Esophagus (tissue), 2 donors: Measurements from ENCODE around the gene OR8K5. TPM values are rescaled to one million over a fixed set of nuclear protein-coding genes. Genes with fewer than 3 reads are reported as not detected.
"Not testable (repeated sequence)": the region's sequence is repeated elsewhere in the genome, so short reads cannot be mapped to it uniquely, and the experiment has no call there.

Experiments
- H3K27ac ChIP-seq, 2 donors: one replicate each; pipeline ENCODE4 v1.5.1; 2013; ENCODE audit warnings: low read depth in 2 of 2, mild to moderate bottlenecking in 2 of 2, inconsistent platforms in 1 of 2, low read length in 1 of 2, moderate library complexity in 1 of 2
- H3K27me3 ChIP-seq, 2 donors: one replicate each; pipeline ENCODE4 v1.6.1; 2013; ENCODE audit warnings: low read length in 2 of 2, control low read depth in 1 of 2, mild to moderate bottlenecking in 1 of 2; ENCODE audit not compliant: insufficient read depth in 2 of 2, control insufficient read depth in 1 of 2
- H3K36me3 ChIP-seq, 2 donors: one replicate each; pipeline ENCODE4 v1.6.1; 2013; ENCODE audit warnings: low read length in 1 of 2; ENCODE audit not compliant: control insufficient read depth in 2 of 2, insufficient read depth in 2 of 2
- H3K4me1 ChIP-seq, 2 donors: one replicate each; pipeline ENCODE4 v1.6.1; 2013; ENCODE audit warnings: low read length in 1 of 2; ENCODE audit not compliant: control insufficient read depth in 2 of 2, insufficient read depth in 2 of 2
- H3K4me3 ChIP-seq, 2 donors: one replicate each; pipeline ENCODE4 v1.5.1; 2013; ENCODE audit warnings: low read length in 2 of 2, mild to moderate bottlenecking in 2 of 2, low read depth in 1 of 2, moderate library complexity in 1 of 2
- H3K9me3 ChIP-seq, 2 donors: one replicate each; pipeline ENCODE4 v1.6.1; 2013; ENCODE audit warnings: mild to moderate bottlenecking in 2 of 2, low read depth in 1 of 2, low read length in 1 of 2, moderate library complexity in 1 of 2; ENCODE audit not compliant: control insufficient read depth in 2 of 2, insufficient read depth in 1 of 2
- WGBS, 2 donors: extraction: QIAGEN DNeasy Blood & Tissue Kit; methylation state at CpG; one replicate each; pipeline ENCODE4 v1.1.7; 2013; 5-methylcytosine and 5-hydroxymethylcytosine counted together
- polyA plus RNA-seq, 2 donors: library from polyadenylated mRNA; stranded (reverse); fragments of 200-250 nt; gene quantifications; one replicate each; pipeline ENCODE4 v1.2.3, GENCODE V29; 2013
- donor health status: healthy with polysubstance abuse.
- donor health status: Bipolar disorder and iron deficiency.

Gene OR8K5
- polyA plus RNA-seq, 2 donors = not detected

DNA sequence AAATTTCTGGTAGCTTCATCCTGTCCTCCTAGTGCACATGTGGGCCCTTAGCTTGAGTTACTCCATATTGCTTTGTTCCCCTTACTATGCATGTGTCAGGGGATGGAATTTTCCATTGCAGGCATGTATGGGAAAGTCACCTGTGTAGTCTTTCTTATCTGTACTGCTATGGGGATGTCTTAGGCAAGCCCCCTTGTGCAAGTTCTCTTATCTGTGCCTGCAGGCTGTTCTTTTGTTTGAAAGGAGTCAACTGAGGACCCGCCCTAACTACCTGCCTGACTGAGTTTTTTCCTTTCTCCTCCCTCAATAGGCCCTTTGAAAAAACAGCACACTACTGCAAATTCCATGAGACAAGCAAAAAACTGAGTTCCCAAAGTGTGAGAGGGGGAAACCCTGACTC is 8.7 kb downstream of the OR8K5 start:
- Histone ChIP-seq H3K9me3 (peaks cover 12 to 14% of the 10 kb centered on the region in 2 donors), H3K4me1 (no peaks in the 10 kb centered on the region), H3K36me3 (no peaks in the 10 kb centered on the region), H3K27me3 (no peaks in the 10 kb centered on the region), H3K4me3 (no peak overlapping the region), H3K27ac (no peak overlapping the region)
- WGBS, 2 donors = 63 to 73% methylated on average over 1 of the region's 1 CpG

DNA sequence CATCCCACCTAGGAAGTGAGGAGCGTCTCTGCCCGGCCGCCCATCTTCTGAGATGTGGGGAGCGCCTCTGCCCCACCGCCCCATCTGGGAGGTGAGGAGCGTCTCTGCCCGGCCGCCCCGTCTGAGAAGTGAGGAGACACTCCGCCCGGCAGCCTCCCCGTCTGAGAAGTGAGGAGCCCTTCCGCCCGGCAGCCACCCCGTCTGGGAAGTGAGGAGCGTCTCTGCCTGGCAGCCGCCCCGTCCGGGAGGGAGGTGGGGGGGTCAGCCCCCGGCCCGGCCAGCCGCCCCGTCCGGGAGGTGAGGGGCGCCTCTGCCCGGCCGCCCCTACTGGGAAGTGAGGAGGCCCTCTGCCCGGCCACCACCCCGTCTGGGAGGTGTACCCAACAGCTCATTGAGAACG is 16.4 kb downstream of the OR8K5 start:
- not testable (repeated sequence) for H3K4me1 ChIP-seq, H3K36me3 ChIP-seq, H3K4me3 ChIP-seq, H3K27ac ChIP-seq, H3K27me3 ChIP-seq, H3K9me3 ChIP-seq
- 88 to 92% methylated on average over 24 to 30 of the region's 30 CpGs for WGBS, 2 donors

GRCh38 chr11:56140151-56140661 is 19.9 kb downstream of the OR8K5 start, which contains the start of gene OR8J3:
Gene OR8J3 (minus strand): TSS chr11:56140201. CDS start chr11:56137718, 2,483 bp downstream.
- Histone ChIP-seq H3K4me3 (no peak within 1 kb of the TSS), H3K27ac (no peak within 1 kb of the TSS)

DNA sequence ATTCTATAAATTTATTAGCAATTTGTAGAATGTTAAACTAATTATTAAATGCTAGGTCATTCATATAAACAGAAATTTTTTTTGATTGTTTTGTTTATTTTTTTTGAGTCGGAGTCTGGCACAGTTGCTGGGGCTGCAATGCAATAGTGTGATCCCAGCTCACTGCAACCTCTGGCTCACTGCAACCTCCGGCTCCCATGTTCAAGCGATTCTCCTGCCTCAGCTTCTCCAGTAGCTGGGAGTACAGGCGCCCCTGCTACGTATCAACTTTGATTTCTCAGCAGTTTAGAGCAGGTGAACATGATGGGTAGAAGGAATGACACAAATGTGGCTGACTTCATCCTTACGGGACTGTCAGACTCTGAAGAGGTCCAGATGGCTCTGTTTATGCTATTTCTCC is 38.0 kb downstream of the OR8K5 start, which contains the start of gene OR8H3:
TSS of gene OR8H3 (plus strand) at position 301 of the 400 bp plus-strand sequence. CDS start at position 301, 0 bp downstream.
- Histone ChIP-seq H3K27me3 (no peaks in the 10 kb centered on the region), H3K36me3 (no peaks in the 10 kb centered on the region), H3K4me3 (no peak within 1 kb of the TSS), H3K4me1 (no peaks in the 10 kb centered on the region), H3K27ac (no peak within 1 kb of the TSS), H3K9me3 (peaks cover 0 to 2% of the 10 kb centered on the region in 2 donors)
- WGBS, 2 donors = 64 to 69% methylated on average over 6 of the region's 6 CpGs

More at GRCh38 chr11:56140151-56140661, 19.9 kb downstream of the OR8K5 start, which contains the start of gene OR8J3:
- H3K4me1 ChIP-seq = no peaks in the 10 kb centered on the region
- H3K36me3 ChIP-seq = no peaks in the 10 kb centered on the region
- H3K9me3 ChIP-seq = no peaks in the 10 kb centered on the region
- H3K27me3 ChIP-seq = no peaks in the 10 kb centered on the region

Other genes with a start within 250 kb of the OR8K5 start
- not detected for gene OR5W2, start 245.7 kb downstream of the OR8K5 start, polyA plus RNA-seq
- not detected for gene OR5I1, start 223.9 kb downstream of the OR8K5 start, polyA plus RNA-seq
- gene OR10AG1, start 190.4 kb downstream of the OR8K5 start, polyA plus RNA-seq = not detected
- not detected for gene OR5F1, start 165.7 kb downstream of the OR8K5 start, polyA plus RNA-seq
- gene OR5AS1, start 132.7 kb downstream of the OR8K5 start, polyA plus RNA-seq = not detected
- gene OR8I2, start 67.0 kb downstream of the OR8K5 start, polyA plus RNA-seq = not detected
- gene OR8H2, start 56.6 kb downstream of the OR8K5 start, polyA plus RNA-seq = not detected
- not detected for gene OR8H3, start 37.9 kb downstream of the OR8K5 start, polyA plus RNA-seq
- gene OR8J3, start 20.1 kb downstream of the OR8K5 start, polyA plus RNA-seq = not detected
- not detected for gene OR5J2, start 16.3 kb upstream of the OR8K5 start, polyA plus RNA-seq
- gene OR5T2, start 73.9 kb upstream of the OR8K5 start, polyA plus RNA-seq = not detected
- gene OR5T3, start 91.9 kb upstream of the OR8K5 start, polyA plus RNA-seq = not detected
- not detected for gene OR5T1, start 113.8 kb upstream of the OR8K5 start, polyA plus RNA-seq
- not detected for gene OR8H1, start 131.9 kb upstream of the OR8K5 start, polyA plus RNA-seq
- not detected for gene OR8K3, start 154.8 kb upstream of the OR8K5 start, polyA plus RNA-seq
- gene OR8K1, start 185.7 kb upstream of the OR8K5 start, polyA plus RNA-seq = not detected
- not detected for gene OR8J1, start 194.0 kb upstream of the OR8K5 start, polyA plus RNA-seq
- not detected for gene OR8U1, start 215.3 kb upstream of the OR8K5 start, polyA plus RNA-seq